ENCODE data around the gene AKAIN1. TPM values are rescaled to one million over a fixed set of nuclear protein-coding genes. Genes with fewer than 3 reads are reported as not detected.

The AKAIN1 gene, protein sequence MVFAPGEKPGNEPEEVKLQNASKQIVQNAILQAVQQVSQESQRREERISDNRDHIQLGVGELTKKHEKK
- total RNA-seq, result not detected in 2 replicates

GRCh38 chr18:5197032-5197434 lies at the start of gene AKAIN1:
TSS of gene AKAIN1 (minus strand) at chr18:5197257. CDS start at chr18:5197053, 204 bp downstream.

Other genes starting within 250 kb of the AKAIN1 start
- 10.9 and 13.4 TPM in 2 replicates for gene ZBTB14, start 98.5 kb upstream of the AKAIN1 start, total RNA-seq